Hepatocyte (in vitro differentiated cells): Measurements from ENCODE around the gene PRDM16. TPM values are rescaled to one million over a fixed set of nuclear protein-coding genes. Genes with fewer than 3 reads are reported as not detected.

Experiments used
- DNase-seq: peaks from one replicate; pipeline ENCODE4 v3.0.0-alpha.2; 2016; ENCODE audit warnings: low spot score
- H2AFZ ChIP-seq: fragments of 200-600 bp; sonication (generic); 2 replicates; pipeline ENCODE4 v1.6.0; 2016; ENCODE audit warnings: antibody characterized with exemption, mild to moderate bottlenecking
- H3K27ac ChIP-seq: fragments of 200-600 bp; sonication (generic); 2 replicates; pipeline ENCODE4 v1.5.1; 2016; ENCODE audit warnings: mild to moderate bottlenecking
- H3K27me3 ChIP-seq: fragments of 200-600 bp; sonication (generic); 2 replicates; pipeline ENCODE4 v1.6.1; 2016
- H3K36me3 ChIP-seq: fragments of 200-600 bp; sonication (generic); replicated peaks from 2 replicates; pipeline ENCODE4 v1.5.1; 2016; ENCODE audit warnings: low read depth; ENCODE audit not compliant: insufficient read depth
- H3K4me1 ChIP-seq: fragments of 200-600 bp; sonication (generic); 2 replicates; pipeline ENCODE4 v1.5.1; 2016; ENCODE audit warnings: mild to moderate bottlenecking, moderate library complexity; ENCODE audit not compliant: insufficient read depth
- H3K4me2 ChIP-seq: fragments of 200-600 bp; sonication (generic); 2 replicates; pipeline ENCODE4 v1.6.0; 2016
- H3K4me3 ChIP-seq: fragments of 200-600 bp; sonication (generic); 2 replicates; pipeline ENCODE4 v1.5.1; 2016; ENCODE audit warnings: mild to moderate bottlenecking
- H3K79me2 ChIP-seq: fragments of 200-600 bp; sonication (generic); 2 replicates; pipeline ENCODE4 v1.6.0; 2017; ENCODE audit warnings: mild to moderate bottlenecking
- H3K9me2 ChIP-seq: fragments of 200-600 bp; sonication (generic); replicated peaks from 2 replicates; pipeline ENCODE4 v1.6.0; 2017; ENCODE audit warnings: mild to moderate bottlenecking; ENCODE audit not compliant: insufficient read depth
- H3K9me3 ChIP-seq: fragments of 200-600 bp; sonication (generic); 2 replicates; pipeline ENCODE4 v1.5.1; 2016; ENCODE audit warnings: low read depth, mild to moderate bottlenecking
- H4K20me1 ChIP-seq: fragments of 200-600 bp; sonication (generic); 2 replicates; pipeline ENCODE4 v1.6.0; 2016; ENCODE audit warnings: mild to moderate bottlenecking; ENCODE audit not compliant: insufficient read depth, poor library complexity, severe bottlenecking
- EZH2 ChIP-seq: fragments of 200-600 bp; sonication (generic); IDR thresholded peaks from 2 replicates; pipeline ENCODE4 v1.6.1; 2016; ENCODE audit warnings: antibody characterized with exemption, mild to moderate bottlenecking, borderline replicate concordance
- EZH2phosphoT487 ChIP-seq: fragments of 200-600 bp; sonication (generic); IDR thresholded peaks from one replicate; pipeline ENCODE4 v1.6.1; 2018; ENCODE audit warnings: antibody characterized with exemption, mild to moderate bottlenecking, low read depth, moderate library complexity; ENCODE audit not compliant: unreplicated experiment, severe bottlenecking
- WGBS: methylation state at CpG from one replicate; pipeline ENCODE4 v1.1.6; 2016; ENCODE audit warnings: low lambda C conversion rate; ENCODE audit errors: missing lambda C conversion rate; 5-methylcytosine and 5-hydroxymethylcytosine counted together
- polyA plus RNA-seq: library from polyadenylated mRNA; unstranded; fragments of >200 nt; fragmentation: Nextera tagmentation; extraction: Ambion mirVana; gene quantifications from 2 replicates; pipeline ENCODE4 v1.2.1, GENCODE V29; 2016
- total RNA-seq: library from RNA; depleted of rRNA; stranded (reverse); fragments of >200 nt; gene quantifications from 2 replicates; pipeline ENCODE4 v1.2.3, GENCODE V29; 2014
- TF ChIP-seq, protein P1 (sequence below): fragments of 200-600 bp; sonication (generic); IDR thresholded peaks from 2 replicates; pipeline ENCODE4 v1.5.1; 2016; ENCODE audit warnings: antibody characterized with exemption, mild to moderate bottlenecking; ENCODE audit not compliant: poor library complexity

PRDM16 gene
- total and polyA plus RNA-seq, 2 experiments from 2014 or later, result 8.1 to 9.9 TPM

DNA sequence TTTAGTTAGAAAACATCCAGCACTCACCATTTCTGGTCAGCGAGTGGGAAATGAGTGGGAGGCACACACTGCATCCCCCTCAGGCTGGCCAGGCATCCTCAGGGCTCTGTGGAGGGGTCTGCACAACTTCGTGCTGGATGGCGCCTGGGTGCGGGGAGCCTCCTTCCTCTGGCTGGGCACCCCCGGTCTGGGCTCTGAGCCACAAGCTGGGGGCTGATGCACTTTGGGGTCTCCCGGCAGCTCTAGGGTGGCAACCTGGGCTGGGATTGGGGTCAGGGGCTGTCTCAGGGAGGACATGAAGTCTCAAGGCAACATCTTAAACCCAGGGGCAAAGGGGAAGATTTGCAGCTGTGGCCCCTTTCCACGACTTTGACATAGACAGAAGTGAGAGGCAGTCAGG is 23.5 kb downstream of the PRDM16 start:
- Histone ChIP-seq H3K27ac (no peak overlapping the region), H3K9me3 (no peaks in the 10 kb centered on the region), H3K4me2 (no peak overlapping the region), H3K36me3 (no peaks in the 10 kb centered on the region), H3K4me3 (no peak overlapping the region), H3K27me3 (no peaks in the 10 kb centered on the region), H2AFZ (no peak overlapping the region), H4K20me1 (no peaks in the 10 kb centered on the region), H3K79me2 (no peaks in the 10 kb centered on the region), H3K4me1 (no peaks in the 10 kb centered on the region), H3K9me2 (no peaks in the 10 kb centered on the region)
- DNase-seq, result no peak
- 92% methylated on average over 7 of the region's 7 CpGs for WGBS
- TF ChIP-seq, protein P1, sequence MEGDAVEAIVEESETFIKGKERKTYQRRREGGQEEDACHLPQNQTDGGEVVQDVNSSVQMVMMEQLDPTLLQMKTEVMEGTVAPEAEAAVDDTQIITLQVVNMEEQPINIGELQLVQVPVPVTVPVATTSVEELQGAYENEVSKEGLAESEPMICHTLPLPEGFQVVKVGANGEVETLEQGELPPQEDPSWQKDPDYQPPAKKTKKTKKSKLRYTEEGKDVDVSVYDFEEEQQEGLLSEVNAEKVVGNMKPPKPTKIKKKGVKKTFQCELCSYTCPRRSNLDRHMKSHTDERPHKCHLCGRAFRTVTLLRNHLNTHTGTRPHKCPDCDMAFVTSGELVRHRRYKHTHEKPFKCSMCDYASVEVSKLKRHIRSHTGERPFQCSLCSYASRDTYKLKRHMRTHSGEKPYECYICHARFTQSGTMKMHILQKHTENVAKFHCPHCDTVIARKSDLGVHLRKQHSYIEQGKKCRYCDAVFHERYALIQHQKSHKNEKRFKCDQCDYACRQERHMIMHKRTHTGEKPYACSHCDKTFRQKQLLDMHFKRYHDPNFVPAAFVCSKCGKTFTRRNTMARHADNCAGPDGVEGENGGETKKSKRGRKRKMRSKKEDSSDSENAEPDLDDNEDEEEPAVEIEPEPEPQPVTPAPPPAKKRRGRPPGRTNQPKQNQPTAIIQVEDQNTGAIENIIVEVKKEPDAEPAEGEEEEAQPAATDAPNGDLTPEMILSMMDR, result no peak
- TF ChIP-seq EZH2phosphoT487, result no peak
- TF ChIP-seq EZH2, result no peak

DNA sequence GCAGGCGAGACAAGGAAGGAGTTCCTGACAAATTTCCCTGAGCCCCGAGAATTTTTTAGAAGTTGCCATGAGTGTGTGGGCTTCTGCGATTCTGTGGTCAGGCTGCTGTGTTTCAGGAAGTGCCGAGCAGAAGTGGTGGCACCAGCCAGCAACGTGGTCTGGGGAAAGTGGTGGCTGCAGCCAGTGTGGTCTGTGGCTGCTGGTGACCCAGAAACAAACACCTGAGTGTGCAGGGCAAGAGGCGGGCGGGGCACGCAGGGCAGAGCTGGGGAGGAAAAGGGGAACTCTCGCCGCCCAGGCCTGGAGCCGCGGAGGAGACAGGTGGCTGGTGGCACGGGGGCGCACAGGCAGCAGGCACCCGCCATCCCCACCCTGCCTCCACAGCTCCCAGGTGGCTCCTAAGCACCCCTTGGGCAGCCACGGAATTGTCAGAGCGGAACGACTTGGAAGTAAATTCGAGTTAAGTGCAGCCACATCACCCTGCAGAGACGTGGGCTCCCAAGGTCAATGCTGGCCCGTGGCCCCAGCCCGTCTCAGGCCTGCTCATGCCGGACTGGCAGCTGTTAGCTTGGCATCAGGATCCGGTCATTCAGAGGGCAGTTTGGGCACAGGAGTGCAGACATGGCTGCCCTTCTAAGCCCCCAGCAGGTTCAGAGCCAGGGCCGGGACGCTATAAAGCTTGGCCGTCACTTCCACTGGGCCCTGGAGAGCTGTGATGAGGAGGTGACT is 25.1 kb downstream of the PRDM16 start:
- TF ChIP-seq, protein P1, result no peak
- TF ChIP-seq EZH2phosphoT487 (no peak), EZH2 (no peak)
- Histone ChIP-seq H3K4me1 (no peaks in the 10 kb centered on the region), H3K27me3 (no peaks in the 10 kb centered on the region), H4K20me1 (no peaks in the 10 kb centered on the region), H3K9me2 (no peaks in the 10 kb centered on the region), H2AFZ (no peak overlapping the region), H3K4me2 (no peak overlapping the region), H3K27ac (no peak overlapping the region), H3K4me3 (no peak overlapping the region), H3K9me3 (no peaks in the 10 kb centered on the region), H3K79me2 (no peaks in the 10 kb centered on the region), H3K36me3 (no peaks in the 10 kb centered on the region)
- no peak for DNase-seq
- WGBS, result 91% methylated on average over 27 of the region's 27 CpGs

DNA sequence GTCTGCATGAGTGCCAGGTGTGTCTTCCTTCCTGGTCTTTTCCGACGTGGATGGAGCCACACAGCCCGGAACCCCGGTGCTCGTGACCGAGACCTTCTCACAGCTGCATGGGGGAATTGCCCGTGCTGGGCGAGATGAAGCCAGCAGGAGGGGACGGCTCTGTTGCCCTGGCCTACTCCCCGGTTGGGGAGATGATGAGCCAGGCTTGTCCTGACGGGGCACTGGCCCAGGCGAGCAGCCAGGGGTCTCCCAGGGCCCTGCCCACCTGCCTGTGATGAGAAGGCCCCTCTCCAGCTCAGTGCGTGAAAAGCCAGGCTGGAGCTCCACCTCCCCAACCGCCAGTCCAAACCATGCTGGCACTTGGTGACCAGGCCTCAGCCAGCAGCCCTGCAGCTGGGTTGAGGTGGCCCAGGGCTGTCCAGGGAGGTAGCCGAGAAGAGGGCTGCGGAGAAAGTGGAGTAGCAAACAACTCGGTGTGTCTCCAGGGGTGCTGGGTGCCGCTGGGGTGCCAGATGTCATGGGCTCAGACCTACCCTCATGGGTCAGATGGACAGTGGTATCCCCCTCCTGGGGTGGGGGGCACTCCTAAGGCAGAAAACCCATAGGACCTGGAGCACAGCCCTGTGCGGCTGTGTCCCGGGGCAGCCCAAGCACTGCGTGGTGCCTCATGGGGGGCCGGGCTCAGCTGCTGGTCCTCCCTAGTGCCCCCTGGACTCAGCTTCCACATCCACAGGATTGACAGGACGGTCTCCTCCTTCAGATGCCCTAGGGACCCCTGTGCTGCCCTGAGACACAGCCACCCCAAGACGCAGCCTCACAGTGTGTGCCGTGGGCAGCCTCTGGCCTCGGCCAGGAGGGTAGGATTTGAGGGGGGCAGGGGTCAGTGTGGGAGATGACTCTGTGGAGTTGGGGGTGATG is 26.1 kb downstream of the PRDM16 start:
- H2AFZ ChIP-seq, result no peak overlapping the region
- no peaks in the 10 kb centered on the region for H3K9me2 ChIP-seq
- no peaks in the 10 kb centered on the region for H3K27me3 ChIP-seq
- no peaks in the 10 kb centered on the region for H3K79me2 ChIP-seq
- no peak for DNase-seq
- no peak overlapping the region for H3K4me3 ChIP-seq
- H3K4me1 ChIP-seq, result no peaks in the 10 kb centered on the region
- no peaks in the 10 kb centered on the region for H3K9me3 ChIP-seq
- H3K36me3 ChIP-seq, result no peaks in the 10 kb centered on the region
- no peaks in the 10 kb centered on the region for H4K20me1 ChIP-seq
- no peak overlapping the region for H3K27ac ChIP-seq
- no peak for TF ChIP-seq EZH2phosphoT487
- TF ChIP-seq EZH2, result no peak
- TF ChIP-seq, protein P1, result no peak
- WGBS, result 97% methylated on average over 26 of the region's 26 CpGs
- no peak overlapping the region for H3K4me2 ChIP-seq
